NCI-H1092 treated with DMSO at 0.1 percent for 48 hours (cell line): ENCODE results near the gene GRM6.
A peak's percentile ranks its signal among the peaks of the same experiment; 100 is the strongest.

ENCODE experiments used
- DNase-seq: peaks from one replicate; lab custom pipeline; 2025; lab: John Stamatoyannopoulos, UW

The GRM6 gene

GRCh38 chr5:178994580-178995340 lies at the start of gene GRM6:
Gene GRM6 (minus strand): TSS chr5:178995320. CDS start chr5:178994944, 376 bp downstream.
- DNase-seq, result no peak

GRCh38 chr5:179044765-179045164 lies 49.6 kb upstream of the GRM6 start:
- no peak for DNase-seq

GRCh38 chr5:179033004-179033580 lies 38.0 kb upstream of the GRM6 start:
- no peak for DNase-seq

- DNase-seq, result peak; percentile 86
These were observed 28.5 kb upstream of the GRM6 start, which contains the start of gene ZNF879 for GRCh38 chr5:179023528-179024189. Gene ZNF879 (plus strand): TSS chr5:179023804. CDS start chr5:179025005, 1,201 bp downstream.

GRCh38 chr5:179008667-179009066 lies 13.5 kb upstream of the GRM6 start:
- DNase-seq, result no peak

- DNase-seq, result no peak
These were observed 11.4 kb upstream of the GRM6 start for GRCh38 chr5:179006564-179006963.

- DNase-seq, result no peak
These were observed 3.3 kb upstream of the GRM6 start for GRCh38 chr5:178998441-178998840.

GRCh38 chr5:178997191-178997590 lies 2.1 kb upstream of the GRM6 start:
- DNase-seq, result no peak

- DNase-seq, result no peak
These were observed 1.0 kb upstream of the GRM6 start for GRCh38 chr5:178996156-178996555.

GRCh38 chr5:178995341-178995690 lies 196 bp upstream of the GRM6 start:
- DNase-seq, result no peak

- no peak for DNase-seq
These were observed 1.1 kb downstream of the GRM6 start for GRCh38 chr5:178993955-178994579.

- no peak for DNase-seq
These were observed 1.8 kb downstream of the GRM6 start for GRCh38 chr5:178993236-178993765.

- no peak for DNase-seq
These were observed 2.7 kb downstream of the GRM6 start for GRCh38 chr5:178992291-178992895.

- DNase-seq, result no peak
These were observed 3.7 kb downstream of the GRM6 start for GRCh38 chr5:178991190-178992145.

GRCh38 chr5:178990491-178990890 lies 4.6 kb downstream of the GRM6 start:
- no peak for DNase-seq

- DNase-seq, result no peak
These were observed 5.8 kb downstream of the GRM6 start for GRCh38 chr5:178989311-178989710.

- DNase-seq, result no peak
These were observed 6.5 kb downstream of the GRM6 start for GRCh38 chr5:178988436-178989220.

GRCh38 chr5:178986326-178986960 lies 8.7 kb downstream of the GRM6 start:
- no peak for DNase-seq
